Measurements from ENCODE around the gene GPR15LG. TPM values are rescaled to one million over a fixed set of nuclear protein-coding genes. Genes with fewer than 3 reads are reported as not detected.
"Not testable (repeated sequence)": the region's sequence is repeated elsewhere in the genome, so short reads cannot be mapped to it uniquely, and the experiment has no call there.

Gene GPR15LG
- total RNA-seq = not detected

GRCh38 chr10:84173501-84173929 is at the start of gene GPR15LG:
GPR15LG (plus strand) TSS chr10:84173801; CDS start chr10:84173852, 51 bp downstream.
- Mint-ChIP-seq H3K27me3 (no peaks in the 10 kb centered on the region), H3K36me3 (ENCODE audit: low read depth) (no peaks in the 10 kb centered on the region), H3K9me3 (ENCODE audit: low read depth) (no peaks in the 10 kb centered on the region), H3K27ac (no peak within 1 kb of the TSS), H3K4me1 (peaks cover 10% of the 10 kb centered on the region), H3K4me3 (no peak within 1 kb of the TSS)
- POLR2A ChIA-PET = interaction anchor here (1.3 kb wide), 1 partner anchor 35 kb away, joined by 4 read pairs; the partner anchor contains the start of gene GHITM
- CTCF ChIA-PET = interaction anchor here (0.7 to 1.3 kb wide), 2 partner anchors 21 to 25 kb away, joined by 3 to 4 read pairs; partner anchors contain the start of gene CDHR1
- DNase-seq (no peak), ATAC-seq (no peak)
- intact Hi-C loops (cut with DNase I, micrococcal nuclease) = no loop called here

- H3K4me3 Mint-ChIP-seq; intact Hi-C loops (cut with DNase I, micrococcal nuclease); POLR2A ChIA-PET; H3K36me3 Mint-ChIP-seq (ENCODE audit: low read depth); H3K4me1 Mint-ChIP-seq: not testable (repeated sequence)
- peaks cover 14% of the 10 kb centered on the region for H3K9me3 Mint-ChIP-seq (ENCODE audit: low read depth)
- CTCF ChIA-PET = interaction anchor here (1.1 kb wide), 1 partner anchor 15 kb away, joined by 4 read pairs; no protein-coding TSS in a partner anchor
- H3K27ac Mint-ChIP-seq = peak overlapping the region; percentile 15
- ATAC-seq (peak; percentile 71), DNase-seq (peak; percentile 40)
- H3K27me3 Mint-ChIP-seq = peaks cover 22% of the 10 kb centered on the region
Measured at GRCh38 chr10:84125910-84126784, 47.5 kb upstream of the GPR15LG start.

- CTCF ChIA-PET = interaction anchor here (1.1 kb wide), 1 partner anchor 15 kb away, joined by 4 read pairs; no protein-coding TSS in a partner anchor
- H3K4me1 Mint-ChIP-seq = peaks cover 4% of the 10 kb centered on the region
Measured at GRCh38 chr10:84126785-84127167, 46.8 kb upstream of the GPR15LG start.

GRCh38 chr10:84135836-84136235 is 37.8 kb upstream of the GPR15LG start:
- ChIA-PET CTCF (interaction anchor here (1.5 kb wide), 2 partner anchors 12 to 21 kb away, joined by 5 to 8 read pairs; no protein-coding TSS in a partner anchor), POLR2A (no interaction called here)
- H3K27me3 Mint-ChIP-seq = peaks cover 3% of the 10 kb centered on the region
- intact Hi-C loops (cut with DNase I, micrococcal nuclease) = loop anchor here in 1 of 2 experiments (5.0 kb wide), 1 partner anchor 1911 kb away; no protein-coding TSS in a partner anchor
- no peak for DNase-seq
- H3K27ac Mint-ChIP-seq = no peak overlapping the region
- ATAC-seq = no peak
- no peaks in the 10 kb centered on the region for H3K9me3 Mint-ChIP-seq (ENCODE audit: low read depth)
- H3K4me1 Mint-ChIP-seq = peaks cover 16% of the 10 kb centered on the region
- no peak overlapping the region for H3K4me3 Mint-ChIP-seq
- peaks cover 5% of the 10 kb centered on the region for H3K36me3 Mint-ChIP-seq (ENCODE audit: low read depth)

More at GRCh38 chr10:84126785-84127167, 46.8 kb upstream of the GPR15LG start:
- Mint-ChIP-seq H3K4me3 (no peak overlapping the region), H3K9me3 (ENCODE audit: low read depth) (peaks cover 14% of the 10 kb centered on the region), H3K27ac (no peak overlapping the region), H3K27me3 (peaks cover 24% of the 10 kb centered on the region), H3K36me3 (ENCODE audit: low read depth) (peaks cover 9% of the 10 kb centered on the region)
- intact Hi-C loops (cut with DNase I, micrococcal nuclease) = no loop called here
- ATAC-seq = peak; percentile 26
- POLR2A ChIA-PET = no interaction called here
- DNase-seq = no peak

GRCh38 chr10:84137811-84138210 is 35.8 kb upstream of the GPR15LG start:
- peaks cover 28% of the 10 kb centered on the region for H3K4me1 Mint-ChIP-seq
- H3K4me3 Mint-ChIP-seq = peak overlapping the region; percentile 96
- H3K9me3 Mint-ChIP-seq (ENCODE audit: low read depth) = no peaks in the 10 kb centered on the region
- H3K27me3 Mint-ChIP-seq = no peaks in the 10 kb centered on the region
- POLR2A ChIA-PET = no interaction called here
- H3K27ac Mint-ChIP-seq = peak overlapping the region; percentile 100
- ATAC-seq (no peak), DNase-seq (no peak)
- CTCF ChIA-PET = interaction anchor here (0.7 to 1.9 kb wide), 5 partner anchors 10 to 69 kb away, joined by 3 to 9 read pairs (median 4); no protein-coding TSS in a partner anchor
- H3K36me3 Mint-ChIP-seq (ENCODE audit: low read depth) = peaks cover 13% of the 10 kb centered on the region
- intact Hi-C loops (cut with DNase I, micrococcal nuclease) = loop anchor here (1.0 to 5.0 kb wide), 4 partner anchors 15 to 1909 kb away; no protein-coding TSS in a partner anchor

- peak overlapping the region; percentile 96 for H3K4me3 Mint-ChIP-seq
- H3K36me3 Mint-ChIP-seq (ENCODE audit: low read depth) = peaks cover 19% of the 10 kb centered on the region
- POLR2A ChIA-PET = interaction anchor here (0.6 to 1.4 kb wide), 5 partner anchors 9 to 190 kb away, joined by 3 to 10 read pairs (median 5); partner anchors contain the start of genes CCSER2 and GPR15LG
- peaks cover 32% of the 10 kb centered on the region for H3K4me1 Mint-ChIP-seq
- ATAC-seq (peak; percentile 72), DNase-seq (peak; percentile 83)
- intact Hi-C loops (cut with DNase I, micrococcal nuclease) = loop anchor here (1.0 to 5.0 kb wide), 6 partner anchors 14 to 1909 kb away; partner anchors contain the start of genes CCSER2 (in 1 of the 2) and CDHR1 (in 1 of the 2)
- CTCF ChIA-PET = interaction anchor here (0.6 to 3.3 kb wide), 9 partner anchors 9 to 374 kb away, joined by 3 to 21 read pairs (median 3); no protein-coding TSS in a partner anchor
- H3K27me3 Mint-ChIP-seq = no peaks in the 10 kb centered on the region
- peak overlapping the region; percentile 100 for H3K27ac Mint-ChIP-seq
- H3K9me3 Mint-ChIP-seq (ENCODE audit: low read depth) = no peaks in the 10 kb centered on the region
Measured at GRCh38 chr10:84138478-84139125, 35.0 kb upstream of the GPR15LG start.

GRCh38 chr10:84139126-84140035 is 34.2 kb upstream of the GPR15LG start, which contains the start of gene GHITM:
GHITM (plus strand) TSS chr10:84139509; CDS start chr10:84141501, 1,992 bp downstream.
- H3K36me3 Mint-ChIP-seq (ENCODE audit: low read depth) = peaks cover 23% of the 10 kb centered on the region
- no peaks in the 10 kb centered on the region for H3K27me3 Mint-ChIP-seq
- ChIA-PET POLR2A (interaction anchor here (0.6 to 1.4 kb wide), 5 partner anchors 9 to 189 kb away, joined by 3 to 10 read pairs (median 5); partner anchors contain the start of genes CCSER2 and GPR15LG), CTCF (interaction anchor here (0.6 to 3.3 kb wide), 9 partner anchors 8 to 398 kb away, joined by 3 to 21 read pairs (median 3); no protein-coding TSS in a partner anchor)
- H3K9me3 Mint-ChIP-seq (ENCODE audit: low read depth) = no peaks in the 10 kb centered on the region
- intact Hi-C loops (cut with DNase I, micrococcal nuclease) = loop anchor here (1.0 to 10.0 kb wide), 6 partner anchors 13 to 1908 kb away; partner anchors contain the start of genes CCSER2 (in 1 of the 2) and CDHR1 (in 1 of the 2)
- peaks cover 32% of the 10 kb centered on the region for H3K4me1 Mint-ChIP-seq
- peak within 1 kb of the TSS; percentile 100 for H3K27ac Mint-ChIP-seq
- H3K4me3 Mint-ChIP-seq = peak within 1 kb of the TSS; percentile 96
- peak; percentile 94 for ATAC-seq
- peak; percentile 100 for DNase-seq

GRCh38 chr10:84140036-84140379 is 33.6 kb upstream of the GPR15LG start:
- Mint-ChIP-seq H3K27ac (peak overlapping the region; percentile 100), H3K27me3 (no peaks in the 10 kb centered on the region), H3K9me3 (ENCODE audit: low read depth) (no peaks in the 10 kb centered on the region), H3K4me3 (peak overlapping the region; percentile 96), H3K36me3 (ENCODE audit: low read depth) (peaks cover 28% of the 10 kb centered on the region), H3K4me1 (peaks cover 32% of the 10 kb centered on the region)
- peak; percentile 25 for DNase-seq
- ChIA-PET CTCF (interaction anchor here (0.6 to 3.3 kb wide), 4 partner anchors 10 to 398 kb away, joined by 3 to 21 read pairs (median 4); no protein-coding TSS in a partner anchor), POLR2A (no interaction called here)
- intact Hi-C loops (cut with DNase I, micrococcal nuclease) = loop anchor here in 1 of 2 experiments (10.0 kb wide), 1 partner anchor 395 kb away; no protein-coding TSS in a partner anchor
- ATAC-seq = no peak

- POLR2A ChIA-PET = interaction anchor here (0.6 to 0.9 kb wide), 3 partner anchors 9 to 70 kb away, joined by 3 to 10 read pairs (median 3); partner anchors contain the start of gene GHITM
- no peak overlapping the region for H3K27ac Mint-ChIP-seq
- intact Hi-C loops (cut with DNase I, micrococcal nuclease) = loop anchor here (5.0 to 10.0 kb wide), 2 partner anchors 110 to 387 kb away; no protein-coding TSS in a partner anchor
- CTCF ChIA-PET = interaction anchor here (0.6 to 3.9 kb wide), 19 partner anchors 9 to 390 kb away, joined by 3 to 68 read pairs (median 8); partner anchors contain the start of genes GHITM and GPR15LG
- DNase-seq (no peak), ATAC-seq (no peak)
- H3K4me3 Mint-ChIP-seq = no peak overlapping the region
- H3K9me3 Mint-ChIP-seq (ENCODE audit: low read depth) = no peaks in the 10 kb centered on the region
- H3K27me3 Mint-ChIP-seq = no peaks in the 10 kb centered on the region
- peaks cover 55% of the 10 kb centered on the region for H3K36me3 Mint-ChIP-seq (ENCODE audit: low read depth)
- H3K4me1 Mint-ChIP-seq = peaks cover 16% of the 10 kb centered on the region
Measured at GRCh38 chr10:84147347-84147746, 26.3 kb upstream of the GPR15LG start.

All from activated CD4-positive, alpha-beta T cell treated with anti-CD3 and anti-CD28 coated beads for 36 hours (primary cell).